CD4-positive, CD25-positive, alpha-beta regulatory T cell (primary cell): ENCODE results near the gene STX4. TPM values are rescaled to one million over a fixed set of nuclear protein-coding genes. Genes with fewer than 3 reads are reported as not detected.
"Not testable (repeated sequence)": the region's sequence is repeated elsewhere in the genome, so short reads cannot be mapped to it uniquely, and the experiment has no call there.

Experiments
- ATAC-seq, 2 donors: fragments of 150-1000 bp; cut with Tn5 transposase; one replicate each; pipeline ENCODE4 v1.10.0; 2021; ENCODE audit warnings: low read depth in 2 of 2, moderate number of reproducible peaks in 2 of 2, moderate library complexity in 1 of 2
- DNase-seq, 3 donors: peaks; one replicate each; pipeline versions ENCODE4 v3.0.0 to v3.0.0-alpha.2; 2012 to 2022; ENCODE audit warnings: mixed read lengths in 1 of 3
- H3K27ac ChIP-seq: one replicate; pipeline ENCODE4 v1.7.0; 2013; ENCODE audit warnings: mild to moderate bottlenecking, low read length; ENCODE audit not compliant: insufficient read depth, poor library complexity, severe bottlenecking
- H3K27me3 ChIP-seq: one replicate; pipeline ENCODE4 v1.7.0; 2013; ENCODE audit warnings: low read length; ENCODE audit not compliant: control insufficient read depth, insufficient read depth
- H3K36me3 ChIP-seq: one replicate; pipeline ENCODE4 v1.7.0; 2013; ENCODE audit warnings: mild to moderate bottlenecking, low read length, moderate library complexity; ENCODE audit not compliant: control insufficient read depth, insufficient read depth
- H3K4me1 ChIP-seq: 2 replicates; pipeline ENCODE4 v1.7.0; 2013; ENCODE audit warnings: mild to moderate bottlenecking, low read length; ENCODE audit not compliant: insufficient read depth, control insufficient read depth, poor library complexity, severe bottlenecking
- H3K4me3 ChIP-seq: one replicate; pipeline ENCODE4 v1.7.0; 2013; ENCODE audit warnings: low read depth, mild to moderate bottlenecking, low read length, moderate library complexity
- H3K9me3 ChIP-seq, 2 experiments: 1 replicate in 1 of 2; 2 replicates in 1 of 2; pipeline ENCODE4 v1.7.0; 2013; ENCODE audit warnings: low read length in 2 of 2, mild to moderate bottlenecking in 1 of 2, moderate library complexity in 1 of 2; ENCODE audit not compliant: control insufficient read depth in 2 of 2
- H3K27ac Mint-ChIP-seq, 3 donors: one replicate each; pipeline ENCODE4 v1.8.0; 2020 to 2022; ENCODE audit warnings: mild to moderate bottlenecking in 3 of 3, mixed read lengths in 3 of 3, moderate library complexity in 2 of 3
- H3K27me3 Mint-ChIP-seq: one replicate; pipeline ENCODE4 v1.8.0; 2022; ENCODE audit warnings: mild to moderate bottlenecking, mixed read lengths
- H3K36me3 Mint-ChIP-seq: one replicate; pipeline ENCODE4 v1.8.0; 2020; ENCODE audit warnings: mixed read lengths
- H3K4me1 Mint-ChIP-seq, 4 donors: one replicate each; pipeline ENCODE4 v1.8.0; 2020 to 2022; ENCODE audit warnings: mixed read lengths in 4 of 4, mild to moderate bottlenecking in 1 of 4
- H3K4me3 Mint-ChIP-seq, 4 donors: one replicate each; pipeline ENCODE4 v1.8.0; 2020 to 2022; ENCODE audit warnings: mild to moderate bottlenecking in 4 of 4, mixed read lengths in 4 of 4, moderate library complexity in 3 of 4
- H3K9me3 Mint-ChIP-seq, 7 donors: one replicate each; pipeline ENCODE4 v1.8.0; 2020 to 2022; ENCODE audit warnings: mixed read lengths in 7 of 7, mild to moderate bottlenecking in 3 of 7, moderate library complexity in 2 of 7
- polyA plus RNA-seq, 4 donors: library from polyadenylated mRNA; unstranded; fragments of 300-500 nt; fragmentation: Illumina TruSeq; gene quantifications; one replicate each; pipeline ENCODE4 v1.2.3, GENCODE V29; 2021
- total RNA-seq: library from RNA; stranded (reverse); gene quantifications from one replicate; pipeline ENCODE4 v1.2.3, GENCODE V29; 2022

STX4 gene
- total and polyA plus RNA-seq, 5 donors from 2014 or later = 19.1 to 80.7 (median 27.2) TPM

GRCh38 chr16:31017756-31018155 lies 15.6 kb upstream of the STX4 start:
- H3K27me3 Mint-ChIP-seq = peaks cover 26% of the 10 kb centered on the region
- not testable (repeated sequence) for H3K27ac Mint-ChIP-seq, H3K4me3 Mint-ChIP-seq

DNA sequence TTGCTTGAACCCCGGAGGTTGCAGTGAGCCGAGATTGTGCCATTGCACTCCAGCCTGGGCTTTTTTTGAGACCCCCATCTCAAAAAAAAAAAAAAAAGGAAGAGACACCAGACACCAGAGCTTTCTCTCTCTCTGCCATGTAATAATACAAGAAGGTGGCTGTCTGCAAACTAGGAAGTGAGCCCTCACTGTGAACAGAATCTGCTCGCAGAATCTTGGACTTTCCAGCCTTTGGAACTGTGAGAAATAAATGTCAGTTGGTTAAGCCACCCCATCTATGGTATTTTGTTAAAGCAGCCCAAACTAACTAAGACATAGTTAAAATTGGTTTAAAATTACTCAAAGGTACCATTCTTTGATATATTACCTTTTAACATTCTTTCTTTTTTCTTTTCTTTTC lies 12.8 kb upstream of the STX4 start:
- no peak for DNase-seq
- ATAC-seq = no peak
- Mint-ChIP-seq H3K36me3 (no peaks in the 10 kb centered on the region), H3K4me1 (no peaks in the 10 kb centered on the region), H3K27ac (no peak overlapping the region), H3K27me3 (peaks cover 8% of the 10 kb centered on the region), H3K4me3 (no peak overlapping the region), H3K9me3 (no peaks in the 10 kb centered on the region)
- Histone ChIP-seq H3K27me3 (no peaks in the 10 kb centered on the region), H3K9me3 (no peaks in the 10 kb centered on the region), H3K27ac (no peak overlapping the region), H3K4me1 (no peaks in the 10 kb centered on the region), H3K36me3 (no peaks in the 10 kb centered on the region), H3K4me3 (no peak overlapping the region)

More at GRCh38 chr16:31017756-31018155, 15.6 kb upstream of the STX4 start:
- not testable (repeated sequence) for H3K4me3 ChIP-seq, H3K9me3 Mint-ChIP-seq, H3K27me3 ChIP-seq, H3K9me3 ChIP-seq, DNase-seq, H3K4me1 ChIP-seq, H3K36me3 ChIP-seq, H3K27ac ChIP-seq, ATAC-seq, H3K36me3 Mint-ChIP-seq, H3K4me1 Mint-ChIP-seq

GRCh38 chr16:31022544-31023251 lies 10.7 kb upstream of the STX4 start:
- no peaks in the 10 kb centered on the region for H3K9me3 Mint-ChIP-seq
- peak overlapping the region in 1 of 3 donors; percentile 20 for H3K27ac Mint-ChIP-seq
- Histone ChIP-seq H3K36me3 (no peaks in the 10 kb centered on the region), H3K9me3 (no peaks in the 10 kb centered on the region), H3K27me3 (no peaks in the 10 kb centered on the region), H3K27ac (no peak overlapping the region), H3K4me3 (no peak overlapping the region), H3K4me1 (no peaks in the 10 kb centered on the region)
- ATAC-seq (no peak), DNase-seq (no peak)
- no peaks in the 10 kb centered on the region for H3K4me1 Mint-ChIP-seq
- H3K27me3 Mint-ChIP-seq = peaks cover 8% of the 10 kb centered on the region
- no peak overlapping the region for H3K4me3 Mint-ChIP-seq
- no peaks in the 10 kb centered on the region for H3K36me3 Mint-ChIP-seq

DNA sequence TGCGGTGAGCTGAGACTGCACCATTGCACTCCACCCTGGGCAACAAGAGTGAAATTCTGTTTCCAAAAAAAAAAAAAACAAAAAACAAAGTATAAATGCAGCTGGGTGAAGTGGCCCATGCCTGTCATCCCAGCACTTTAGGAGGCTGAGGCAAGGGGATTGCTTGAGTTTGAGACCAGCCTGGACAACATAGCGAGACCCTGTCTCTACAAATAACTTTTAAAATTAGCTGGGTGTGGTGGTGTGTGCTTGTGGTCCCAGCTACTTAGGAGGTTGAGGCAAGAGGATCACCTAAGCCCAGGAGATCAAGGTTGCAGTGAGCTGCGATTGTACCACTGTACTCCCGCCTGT lies 10.1 kb upstream of the STX4 start:
- ATAC-seq (no peak), DNase-seq (no peak)
- H3K4me3 ChIP-seq = no peak overlapping the region
- H3K9me3 Mint-ChIP-seq = no peaks in the 10 kb centered on the region
- H3K27ac ChIP-seq = no peak overlapping the region
- H3K27me3 Mint-ChIP-seq = peaks cover 6% of the 10 kb centered on the region
- H3K36me3 Mint-ChIP-seq = no peaks in the 10 kb centered on the region
- no peak overlapping the region for H3K4me3 Mint-ChIP-seq
- no peaks in the 10 kb centered on the region for H3K9me3 ChIP-seq
- H3K27ac Mint-ChIP-seq = no peak overlapping the region
- no peaks in the 10 kb centered on the region for H3K27me3 ChIP-seq
- no peaks in the 10 kb centered on the region for H3K4me1 ChIP-seq
- no peaks in the 10 kb centered on the region for H3K4me1 Mint-ChIP-seq
- no peaks in the 10 kb centered on the region for H3K36me3 ChIP-seq

- Histone ChIP-seq H3K27me3 (no peaks in the 10 kb centered on the region), H3K9me3 (no peaks in the 10 kb centered on the region), H3K4me1 (no peaks in the 10 kb centered on the region), H3K36me3 (no peaks in the 10 kb centered on the region), H3K27ac (no peak overlapping the region), H3K4me3 (no peak overlapping the region)
- H3K4me1 Mint-ChIP-seq = no peaks in the 10 kb centered on the region
- H3K4me3 Mint-ChIP-seq = no peak overlapping the region
- no peak for DNase-seq
- no peaks in the 10 kb centered on the region for H3K9me3 Mint-ChIP-seq
- H3K27me3 Mint-ChIP-seq = peaks cover 4% of the 10 kb centered on the region
- no peak for ATAC-seq
- no peaks in the 10 kb centered on the region for H3K36me3 Mint-ChIP-seq
- H3K27ac Mint-ChIP-seq = peak overlapping the region in 1 of 3 donors; percentile 35
These were observed 9.6 kb upstream of the STX4 start for GRCh38 chr16:31023627-31024226.

GRCh38 chr16:31025339-31025738 lies 8.0 kb upstream of the STX4 start:
- Histone ChIP-seq H3K9me3 (no peaks in the 10 kb centered on the region), H3K27me3 (no peaks in the 10 kb centered on the region), H3K4me1 (no peaks in the 10 kb centered on the region), H3K27ac (no peak overlapping the region), H3K4me3 (no peak overlapping the region), H3K36me3 (no peaks in the 10 kb centered on the region)
- ATAC-seq (no peak), DNase-seq (no peak)
- peak overlapping the region in 1 of 3 donors; percentile 32 for H3K27ac Mint-ChIP-seq
- no peaks in the 10 kb centered on the region for H3K9me3 Mint-ChIP-seq
- no peaks in the 10 kb centered on the region for H3K4me1 Mint-ChIP-seq
- H3K27me3 Mint-ChIP-seq = no peaks in the 10 kb centered on the region
- H3K36me3 Mint-ChIP-seq = no peaks in the 10 kb centered on the region
- H3K4me3 Mint-ChIP-seq = peak overlapping the region in 1 of 4 donors; percentile 24

DNA sequence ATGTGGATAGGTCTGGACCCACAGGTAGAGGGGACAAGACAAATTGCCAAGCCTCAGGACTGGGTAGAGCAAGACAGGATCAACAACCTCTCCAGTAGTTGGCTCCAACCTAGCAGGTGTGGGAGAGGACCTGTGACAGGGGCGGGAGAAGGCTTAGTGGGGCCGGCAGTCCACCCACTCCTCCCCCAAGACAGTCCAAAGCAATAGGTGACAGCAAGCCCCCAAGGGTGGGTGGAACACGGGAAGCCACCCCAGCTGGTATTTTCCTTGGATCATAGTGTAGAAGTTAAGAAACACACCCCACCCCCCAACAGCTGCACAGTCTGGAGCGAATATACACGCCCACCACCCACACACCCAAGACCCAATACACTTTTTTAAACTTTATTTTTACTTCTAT lies 4.1 kb upstream of the STX4 start:
- no peaks in the 10 kb centered on the region for H3K27me3 ChIP-seq

DNA sequence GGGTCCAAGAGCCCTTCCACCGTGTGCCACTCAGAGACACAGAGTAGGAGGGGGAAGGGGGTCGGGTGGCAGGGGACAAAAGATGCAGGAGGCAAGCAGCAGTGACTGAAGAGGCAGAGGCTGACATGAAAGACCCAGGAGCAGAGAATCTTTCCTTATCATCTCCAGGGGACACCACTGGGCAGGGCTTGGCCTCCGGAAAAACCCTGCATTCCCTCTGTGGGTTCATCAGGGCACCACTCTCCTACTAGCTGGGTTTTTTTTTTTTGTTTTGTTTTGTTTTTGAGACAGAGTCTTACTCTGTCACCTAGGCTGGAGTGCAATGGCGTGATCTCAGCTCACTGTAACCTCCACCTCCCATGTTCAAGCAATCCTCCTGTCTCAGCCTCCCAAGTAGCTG lies 2.1 kb upstream of the STX4 start:
- H3K27ac ChIP-seq = no peak overlapping the region
- Mint-ChIP-seq H3K4me1 (peaks cover 0 to 25% (median 13%) of the 10 kb centered on the region in 4 donors), H3K27ac (peak overlapping the region in 2 of 3 donors; percentile 97 to 98), H3K36me3 (peaks cover under 1% of the 10 kb centered on the region), H3K9me3 (no peaks in the 10 kb centered on the region), H3K27me3 (no peaks in the 10 kb centered on the region), H3K4me3 (peak overlapping the region in 2 of 4 donors; percentile 52 to 95)
- H3K9me3 ChIP-seq = no peaks in the 10 kb centered on the region
- no peak for DNase-seq
- H3K27me3 ChIP-seq = no peaks in the 10 kb centered on the region
- no peak for ATAC-seq
- peaks cover 14% of the 10 kb centered on the region for H3K4me1 ChIP-seq
- H3K4me3 ChIP-seq = no peak overlapping the region
- peaks cover 6% of the 10 kb centered on the region for H3K36me3 ChIP-seq

More for the DNA sequence above, 4.1 kb upstream of the STX4 start:
- no peaks in the 10 kb centered on the region for H3K9me3 ChIP-seq
- H3K36me3 ChIP-seq = no peaks in the 10 kb centered on the region
- peaks cover 9% of the 10 kb centered on the region for H3K4me1 ChIP-seq
- H3K9me3 Mint-ChIP-seq = no peaks in the 10 kb centered on the region
- DNase-seq (no peak), ATAC-seq (no peak)
- no peak overlapping the region for H3K4me3 ChIP-seq
- no peaks in the 10 kb centered on the region for H3K27me3 Mint-ChIP-seq
- no peak overlapping the region for H3K4me3 Mint-ChIP-seq
- H3K36me3 Mint-ChIP-seq = no peaks in the 10 kb centered on the region
- H3K27ac ChIP-seq = no peak overlapping the region
- no peak overlapping the region for H3K27ac Mint-ChIP-seq
- peaks cover 0 to 19% (median 9%) of the 10 kb centered on the region in 4 donors for H3K4me1 Mint-ChIP-seq
